HEK293 (cell line): ENCODE results near the gene RANGAP1.

Experiments used
- BCL11A ChIP-seq: fragments of 450-650 bp; formaldehyde crosslinking; IDR thresholded peaks from 2 replicates; pipeline ENCODE4 v1.5.1; 2016; ENCODE audit warnings: low read depth, missing biosample characterization, missing genetic modification characterization
- FEZF1 ChIP-seq: fragments of 450-650 bp; formaldehyde crosslinking; IDR thresholded peaks from 2 replicates; pipeline ENCODE4 v1.5.1; 2016; ENCODE audit warnings: missing biosample characterization, missing genetic modification characterization
- GLI2 ChIP-seq: fragments of 450-650 bp; formaldehyde crosslinking; IDR thresholded peaks from 2 replicates; pipeline ENCODE4; 2017; ENCODE audit warnings: missing biosample characterization, missing genetic modification characterization, low read depth, borderline replicate concordance
- GLIS2 ChIP-seq: fragments of 450-650 bp; formaldehyde crosslinking; IDR thresholded peaks from 2 replicates; pipeline ENCODE4 v1.5.1; 2016; ENCODE audit warnings: missing biosample characterization, missing genetic modification characterization
- HIC1 ChIP-seq: fragments of 450-650 bp; formaldehyde crosslinking; IDR thresholded peaks from 2 replicates; pipeline ENCODE4 v1.5.1; 2016; ENCODE audit warnings: missing biosample characterization, missing genetic modification characterization
- HOXD13 ChIP-seq: sonication (generic); formaldehyde crosslinking; IDR thresholded peaks from 2 replicates; pipeline ENCODE4 v1.8.0; 2022; ENCODE audit warnings: missing genetic modification reagents, borderline replicate concordance
- OSR2 ChIP-seq: fragments of 450-650 bp; formaldehyde crosslinking; IDR thresholded peaks from 2 replicates; pipeline ENCODE4 v1.5.1; 2016; ENCODE audit warnings: missing biosample characterization, missing genetic modification characterization
- PATZ1 ChIP-seq: fragments of 450-650 bp; formaldehyde crosslinking; IDR thresholded peaks from 2 replicates; pipeline ENCODE4 v1.5.1; 2016; ENCODE audit warnings: missing biosample characterization, missing genetic modification characterization
- PRDM4 ChIP-seq: fragments of 450-650 bp; formaldehyde crosslinking; IDR thresholded peaks from 2 replicates; pipeline ENCODE4 v1.5.1; 2017; ENCODE audit warnings: missing biosample characterization, missing genetic modification characterization
- SP2 ChIP-seq: fragments of 450-650 bp; formaldehyde crosslinking; IDR thresholded peaks from 2 replicates; pipeline ENCODE4 v1.5.1; 2016; ENCODE audit warnings: missing biosample characterization, missing genetic modification characterization
- SP3 ChIP-seq: fragments of 450-650 bp; formaldehyde crosslinking; IDR thresholded peaks from 2 replicates; pipeline ENCODE4 v1.5.1; 2016; ENCODE audit warnings: missing biosample characterization, missing genetic modification characterization
- ZBTB1 ChIP-seq: fragments of 450-650 bp; formaldehyde crosslinking; IDR thresholded peaks from 2 replicates; pipeline ENCODE4 v1.5.1; 2016; ENCODE audit warnings: missing biosample characterization, missing genetic modification characterization
- ZBTB10 ChIP-seq: fragments of 450-650 bp; formaldehyde crosslinking; IDR thresholded peaks from 2 replicates; pipeline ENCODE4 v1.5.1; 2016; ENCODE audit warnings: missing biosample characterization, missing genetic modification characterization
- ZIC2 ChIP-seq: fragments of 450-650 bp; formaldehyde crosslinking; IDR thresholded peaks from 2 replicates; pipeline ENCODE4 v1.5.1; 2016; ENCODE audit warnings: missing biosample characterization, missing genetic modification characterization
- ZNF366 ChIP-seq: fragments of 450-650 bp; formaldehyde crosslinking; conservative IDR thresholded peaks from 2 replicates; pipeline ENCODE4 v1.5.1; 2016; ENCODE audit warnings: missing biosample characterization, missing genetic modification characterization
- ZNF510 ChIP-seq: fragments of 450-650 bp; formaldehyde crosslinking; IDR thresholded peaks from 2 replicates; pipeline ENCODE4 v1.5.1; 2018; ENCODE audit warnings: mild to moderate bottlenecking, missing genetic modification characterization, missing biosample characterization; ENCODE audit not compliant: insufficient replicate concordance
- ZNF558 ChIP-seq: fragments of 450-650 bp; formaldehyde crosslinking; IDR thresholded peaks from 2 replicates; pipeline ENCODE4 v1.5.1; 2016; ENCODE audit warnings: missing biosample characterization, missing genetic modification characterization
- ZNF571 ChIP-seq: fragments of 450-650 bp; formaldehyde crosslinking; IDR thresholded peaks from 2 replicates; pipeline ENCODE4 v1.5.0; 2017; ENCODE audit warnings: missing biosample characterization, missing genetic modification characterization
- ZNF704 ChIP-seq: fragments of 450-650 bp; formaldehyde crosslinking; IDR thresholded peaks from 2 replicates; pipeline ENCODE4 v1.5.1; 2016; ENCODE audit warnings: missing biosample characterization, missing genetic modification characterization
- ZNF777 ChIP-seq: fragments of 450-650 bp; formaldehyde crosslinking; IDR thresholded peaks from 2 replicates; pipeline ENCODE4 v1.5.1; 2017; ENCODE audit warnings: missing biosample characterization, missing genetic modification characterization, borderline replicate concordance
- ZSCAN30 ChIP-seq: fragments of 450-650 bp; IDR thresholded peaks from 2 replicates; pipeline ENCODE4 v1.5.1; 2018; ENCODE audit warnings: missing biosample characterization, mild to moderate bottlenecking, missing genetic modification characterization, moderate library complexity

The RANGAP1 gene

GRCh38 chr22:41197038-41197972 is 88.7 kb downstream of the RANGAP1 start (continued):
- TF ChIP-seq ZNF704 (tag by site-specific recombination) (no peak), GLI2 (tag by site-specific recombination) (no peak), GLIS2 (tag by site-specific recombination) (peak; percentile 78; the same call in 1 of the 2 replicates), PATZ1 (tag by site-specific recombination) (peak; percentile 90), ZNF558 (tag by site-specific recombination) (no peak), PRDM4 (0 out of 2 replicates have a peak, but pooled peaks have one; percentile 45), FEZF1 (tag by site-specific recombination) (no peak), ZBTB10 (tag by site-specific recombination) (0 out of 2 replicates have a peak, but pooled peaks have one; percentile 32), HOXD13 (CRISPR knock-in tag) (no peak), ZNF510 (tag by site-specific recombination) (no peak), ZNF777 (peak; percentile 80; the same call in 1 of the 2 replicates), ZSCAN30 (tag by site-specific recombination) (0 out of 2 replicates have a peak, but pooled peaks have one; percentile 10), ZNF571 (tag by site-specific recombination) (no peak), SP2 (tag by site-specific recombination) (peak; percentile 70), HIC1 (tag by site-specific recombination) (peak; percentile 11; the same call in 1 of the 2 replicates), ZIC2 (tag by site-specific recombination) (peak; percentile 93), OSR2 (tag by site-specific recombination) (no peak), BCL11A (tag by site-specific recombination) (peak; percentile 66; the same call in 1 of the 2 replicates), ZNF366 (peak; percentile 42; the same call in 1 of the 2 replicates), SP3 (tag by site-specific recombination) (peak; percentile 62), ZBTB1 (tag by site-specific recombination) (no peak)
